GM19240 (cell line): ENCODE data around the gene ZNF165.
A peak's percentile ranks its signal among the peaks of the same experiment; 100 is the strongest.
"Not testable (repeated sequence)": the region's sequence is repeated elsewhere in the genome, so short reads cannot be mapped to it uniquely, and the experiment has no call there.

Source experiments
- DNase-seq: peaks from one replicate; pipeline ENCODE4 v3.0.0; 2011; ENCODE audit warnings: low spot score; ENCODE audit not compliant: insufficient read length

ZNF165 gene

GRCh38 chr6:28121876-28122275 lies 41.5 kb downstream of the ZNF165 start:
- no peak for DNase-seq

GRCh38 chr6:28122283-28122682 lies 41.9 kb downstream of the ZNF165 start:
- DNase-seq = not testable (repeated sequence)

GRCh38 chr6:28124350-28124970 lies 44.1 kb downstream of the ZNF165 start, which contains the start of gene ZSCAN16:
Gene ZSCAN16 (plus strand): TSS chr6:28124609. CDS start chr6:28125444, 835 bp downstream.
- DNase-seq = peak; percentile 62

GRCh38 chr6:28124971-28125353 lies 44.6 kb downstream of the ZNF165 start:
- no peak for DNase-seq

GRCh38 chr6:28125401-28125800 lies 45.0 kb downstream of the ZNF165 start:
- no peak for DNase-seq

- DNase-seq = no peak
These were observed 53.6 kb downstream of the ZNF165 start for GRCh38 chr6:28134015-28134414.

GRCh38 chr6:28134716-28135115 lies 54.3 kb downstream of the ZNF165 start:
- DNase-seq = no peak

- no peak for DNase-seq
These were observed 55.0 kb downstream of the ZNF165 start for GRCh38 chr6:28135393-28135792.

GRCh38 chr6:28136585-28137504 lies 56.5 kb downstream of the ZNF165 start:
- DNase-seq = peak; percentile 19

- no peak for DNase-seq
These were observed 57.2 kb downstream of the ZNF165 start for GRCh38 chr6:28137505-28137981.
